Ascending aorta (tissue), 2 donors: ENCODE results near the gene MYMX. TPM values are rescaled to one million over a fixed set of nuclear protein-coding genes. Genes with fewer than 3 reads are reported as not detected.
"Not testable (repeated sequence)": the region's sequence is repeated elsewhere in the genome, so short reads cannot be mapped to it uniquely, and the experiment has no call there.

Source experiments
- DNase-seq, 2 donors: peaks; one replicate each; pipeline ENCODE4 v3.0.0-alpha.2; 2019; ENCODE audit warnings: low spot score in 2 of 2
- H3K27ac ChIP-seq, 2 donors: fragments of 200-600 bp; sonication (generic); one replicate each; pipeline ENCODE4 v1.5.1; 2016 to 2017; ENCODE audit warnings: mild to moderate bottlenecking in 1 of 2
- H3K27me3 ChIP-seq: fragments of 200-600 bp; sonication (generic); one replicate; pipeline ENCODE4 v1.5.1; 2017
- H3K36me3 ChIP-seq, 2 donors: fragments of 200-600 bp; sonication (generic); one replicate each; pipeline ENCODE4 v1.5.1; 2016
- H3K4me1 ChIP-seq, 2 donors: fragments of 200-600 bp; sonication (generic); one replicate each; pipeline ENCODE4 v1.5.1; 2016 to 2017; ENCODE audit warnings: mild to moderate bottlenecking in 1 of 2
- H3K4me3 ChIP-seq, 2 donors: fragments of 200-600 bp; sonication (generic); one replicate each; pipeline ENCODE4 v1.5.1; 2016 to 2017; ENCODE audit warnings: mild to moderate bottlenecking in 1 of 2
- H3K9me3 ChIP-seq, 2 donors: fragments of 200-600 bp; sonication (generic); one replicate each; pipeline ENCODE4 v1.5.1; 2016
- intact Hi-C: fragments of 100-400 bp; cut with DNase I; formaldehyde crosslinking; loops from one replicate; pipeline ENCODE4 v1.15.1; 2023
- total RNA-seq: library from RNA; depleted of rRNA; stranded (reverse); fragments of >200 nt; gene quantifications from one replicate; pipeline ENCODE4 v1.1.0, GENCODE V29; 2016
- TF ChIP-seq, protein P1 (sequence below), 3 experiments: fragments of 200-600 bp in 2 of 3; fragments of 450-650 bp in 1 of 3; sonication (generic) in 2 of 3; IDR thresholded peaks; one replicate each; pipeline ENCODE4 v1.5.1; 2016 to 2019; ENCODE audit warnings: antibody characterized with exemption in 3 of 3, mild to moderate bottlenecking in 1 of 3, moderate library complexity in 1 of 3

The MYMX gene
- total RNA-seq, 1 donor from 2014 or later: 13.9 TPM

DNA sequence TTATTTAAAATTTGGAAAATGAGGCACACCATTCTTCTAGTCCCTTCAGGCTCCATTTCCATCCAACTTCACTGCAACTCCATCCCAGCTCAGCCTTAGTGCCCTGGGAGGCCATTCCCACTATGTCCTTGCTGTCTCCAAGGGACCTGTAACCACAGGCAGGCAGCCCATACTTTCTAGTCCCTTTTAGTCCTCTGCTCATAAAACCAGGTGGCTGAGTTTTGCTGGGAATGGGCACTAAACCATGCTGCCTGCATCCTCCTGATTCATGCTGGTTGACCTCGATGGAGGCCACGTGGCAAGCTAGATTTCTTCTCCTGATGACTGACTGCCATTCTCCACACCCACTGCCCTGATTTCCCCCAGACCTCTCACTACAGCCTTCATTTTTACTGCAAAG is 27.5 kb upstream of the MYMX start:
- no peak for DNase-seq

DNA sequence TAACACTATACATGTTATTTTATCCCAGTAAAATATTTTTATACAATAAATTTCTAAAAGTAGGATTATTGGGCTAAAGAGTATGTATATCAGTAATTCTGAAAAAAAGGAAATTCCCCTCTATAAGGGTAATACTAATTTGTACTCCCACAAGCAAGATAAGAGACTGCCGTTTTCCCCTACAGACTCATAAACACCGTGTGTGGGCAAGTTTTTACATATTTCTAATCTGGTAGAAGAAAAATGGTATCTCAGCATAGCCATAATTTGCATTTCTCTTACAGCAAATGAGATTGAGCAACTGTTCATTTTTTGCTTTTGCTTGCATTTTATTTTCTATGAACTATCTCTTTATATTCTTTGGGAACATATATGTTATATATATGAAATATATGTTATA is 26.0 kb upstream of the MYMX start:
- no peaks in the 10 kb centered on the region for H3K36me3 ChIP-seq
- intact Hi-C loops: no loop called here
- no peak overlapping the region for H3K4me3 ChIP-seq
- no peak overlapping the region for H3K27ac ChIP-seq
- H3K4me1 ChIP-seq: no peaks in the 10 kb centered on the region
- TF ChIP-seq, protein P1, sequence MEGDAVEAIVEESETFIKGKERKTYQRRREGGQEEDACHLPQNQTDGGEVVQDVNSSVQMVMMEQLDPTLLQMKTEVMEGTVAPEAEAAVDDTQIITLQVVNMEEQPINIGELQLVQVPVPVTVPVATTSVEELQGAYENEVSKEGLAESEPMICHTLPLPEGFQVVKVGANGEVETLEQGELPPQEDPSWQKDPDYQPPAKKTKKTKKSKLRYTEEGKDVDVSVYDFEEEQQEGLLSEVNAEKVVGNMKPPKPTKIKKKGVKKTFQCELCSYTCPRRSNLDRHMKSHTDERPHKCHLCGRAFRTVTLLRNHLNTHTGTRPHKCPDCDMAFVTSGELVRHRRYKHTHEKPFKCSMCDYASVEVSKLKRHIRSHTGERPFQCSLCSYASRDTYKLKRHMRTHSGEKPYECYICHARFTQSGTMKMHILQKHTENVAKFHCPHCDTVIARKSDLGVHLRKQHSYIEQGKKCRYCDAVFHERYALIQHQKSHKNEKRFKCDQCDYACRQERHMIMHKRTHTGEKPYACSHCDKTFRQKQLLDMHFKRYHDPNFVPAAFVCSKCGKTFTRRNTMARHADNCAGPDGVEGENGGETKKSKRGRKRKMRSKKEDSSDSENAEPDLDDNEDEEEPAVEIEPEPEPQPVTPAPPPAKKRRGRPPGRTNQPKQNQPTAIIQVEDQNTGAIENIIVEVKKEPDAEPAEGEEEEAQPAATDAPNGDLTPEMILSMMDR (IDR thresholded peaks at IDR 0.05): no peak
- H3K9me3 ChIP-seq: no peaks in the 10 kb centered on the region
- no peaks in the 10 kb centered on the region for H3K27me3 ChIP-seq
- DNase-seq: no peak

More for the DNA sequence above, 27.5 kb upstream of the MYMX start:
- H3K9me3 ChIP-seq: no peaks in the 10 kb centered on the region
- H3K27ac ChIP-seq: no peak overlapping the region
- no peaks in the 10 kb centered on the region for H3K27me3 ChIP-seq
- no peak overlapping the region for H3K4me3 ChIP-seq
- TF ChIP-seq, protein P1 (IDR thresholded peaks at IDR 0.05): no peak
- H3K4me1 ChIP-seq: no peaks in the 10 kb centered on the region
- no peaks in the 10 kb centered on the region for H3K36me3 ChIP-seq
- intact Hi-C loops: no loop called here

DNA sequence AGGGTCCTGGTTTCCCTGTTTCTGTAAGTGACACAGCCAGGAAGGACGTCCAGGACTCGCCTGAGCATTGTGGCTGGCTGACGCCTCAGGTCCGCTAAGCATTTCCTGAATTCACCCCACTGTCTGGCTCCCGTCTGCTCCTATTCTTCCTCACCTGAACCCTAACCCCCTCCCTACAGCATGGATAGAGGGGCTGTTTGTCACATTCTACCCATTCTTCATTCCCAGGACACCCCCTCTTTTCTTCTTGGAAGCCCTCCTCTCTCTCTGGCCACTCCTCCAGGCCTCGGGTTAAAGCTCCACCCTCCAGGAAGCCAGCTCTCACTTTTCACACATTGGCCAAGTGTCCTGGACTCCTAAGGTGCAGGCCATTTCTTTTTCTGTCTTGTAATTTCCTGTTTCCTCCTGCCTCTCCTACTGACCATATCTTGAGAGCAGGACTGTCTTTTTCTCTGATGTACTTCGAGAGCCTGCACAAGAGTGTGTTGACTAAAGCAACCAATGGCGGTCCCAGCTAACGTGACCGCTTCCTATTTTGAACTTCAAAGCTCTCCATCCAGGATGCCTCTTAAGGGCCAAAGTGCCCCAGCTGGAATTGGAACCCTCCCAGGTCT is 24.2 kb upstream of the MYMX start:
- H3K27ac ChIP-seq: peak overlapping the region in 1 of 2 donors; percentile 8
- intact Hi-C loops: no loop called here
- no peaks in the 10 kb centered on the region for H3K9me3 ChIP-seq
- no peaks in the 10 kb centered on the region for H3K4me1 ChIP-seq
- TF ChIP-seq, protein P1 (IDR thresholded peaks at IDR 0.05): no peak
- no peaks in the 10 kb centered on the region for H3K36me3 ChIP-seq
- no peak for DNase-seq
- H3K27me3 ChIP-seq: no peaks in the 10 kb centered on the region
- H3K4me3 ChIP-seq: no peak overlapping the region

DNA sequence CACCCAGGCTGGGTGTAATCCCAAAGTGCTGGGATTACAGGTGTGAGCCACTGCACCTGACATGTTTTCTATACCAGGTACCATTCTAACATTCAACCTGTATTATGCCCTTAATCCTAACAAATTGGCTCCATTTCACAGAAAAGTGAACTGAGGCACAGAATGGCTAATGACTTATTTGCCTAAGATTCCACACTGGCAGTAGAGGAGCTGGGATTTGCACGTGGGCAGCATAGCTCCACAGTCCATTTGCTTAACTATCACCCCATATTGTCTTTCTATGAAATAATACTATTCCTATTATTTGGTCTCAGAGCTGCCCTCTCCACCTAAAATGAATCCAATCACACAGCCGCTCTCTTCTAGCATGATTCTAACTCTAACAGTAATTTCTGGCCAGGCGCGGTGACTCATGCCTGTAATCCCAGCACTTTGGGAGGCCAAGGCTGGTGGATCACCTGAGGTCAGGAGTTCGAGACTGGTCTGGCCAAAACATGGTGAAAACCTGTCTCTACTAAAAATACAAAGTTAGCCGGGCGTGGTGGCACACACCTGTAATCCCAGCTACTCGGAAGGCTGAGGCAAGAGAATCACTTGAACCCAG is 23.3 kb upstream of the MYMX start:
- no peaks in the 10 kb centered on the region for H3K27me3 ChIP-seq
- TF ChIP-seq, protein P1 (IDR thresholded peaks at IDR 0.05): no peak
- H3K36me3 ChIP-seq: no peaks in the 10 kb centered on the region
- no peaks in the 10 kb centered on the region for H3K9me3 ChIP-seq
- intact Hi-C loops: no loop called here
- H3K4me3 ChIP-seq: no peak overlapping the region
- no peak overlapping the region for H3K27ac ChIP-seq
- DNase-seq: no peak
- peaks cover 0 to 2% of the 10 kb centered on the region in 2 donors for H3K4me1 ChIP-seq

DNA sequence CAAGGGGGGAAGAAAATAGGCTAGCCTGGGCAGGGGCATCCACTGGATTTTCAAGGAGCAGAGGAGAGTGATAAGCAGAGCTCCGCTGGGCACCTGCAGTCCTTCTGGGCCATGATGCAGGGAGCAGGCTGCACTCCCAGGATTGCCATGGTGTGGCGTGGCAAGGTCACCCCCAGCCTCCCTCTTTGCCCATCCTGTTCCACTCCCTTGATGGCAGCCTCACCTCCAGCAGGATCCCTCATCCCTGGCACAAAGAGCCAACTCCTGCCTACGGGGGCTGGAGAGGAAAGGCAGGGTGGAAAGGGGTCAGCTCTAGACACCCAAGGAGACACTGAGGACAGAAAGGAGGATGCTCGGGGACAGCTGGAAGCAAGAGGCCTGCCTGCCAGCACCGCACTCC is 22.4 kb upstream of the MYMX start:
- peaks cover 0 to 7% of the 10 kb centered on the region in 2 donors for H3K4me1 ChIP-seq
- no peaks in the 10 kb centered on the region for H3K36me3 ChIP-seq
- no peak for DNase-seq
- H3K9me3 ChIP-seq: no peaks in the 10 kb centered on the region
- no peaks in the 10 kb centered on the region for H3K27me3 ChIP-seq
- intact Hi-C loops: no loop called here
- no peak overlapping the region for H3K27ac ChIP-seq
- TF ChIP-seq, protein P1 (IDR thresholded peaks at IDR 0.05): no peak
- H3K4me3 ChIP-seq: no peak overlapping the region

DNA sequence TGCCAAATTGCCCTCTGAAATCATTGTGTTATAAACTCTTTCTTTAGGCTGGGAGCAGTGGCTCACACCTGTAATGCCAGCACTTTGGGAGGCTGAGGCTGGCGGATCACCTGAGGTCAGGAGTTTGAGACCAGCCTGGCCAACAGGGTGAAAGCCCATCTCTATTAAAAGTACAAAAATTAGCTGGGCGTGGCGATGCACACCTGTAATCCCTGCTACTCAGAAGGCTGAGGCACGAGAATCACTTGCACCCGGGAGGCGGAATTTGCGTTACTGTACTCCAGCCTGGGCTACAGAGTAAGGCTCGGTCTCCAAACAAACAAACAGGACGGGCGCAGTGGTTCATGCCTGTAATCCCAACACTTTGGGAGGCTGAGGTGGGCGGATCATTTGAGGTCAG is 20.4 kb upstream of the MYMX start:
- intact Hi-C loops, H3K4me1 ChIP-seq, DNase-seq: not testable (repeated sequence)

More for the DNA sequence above, 20.4 kb upstream of the MYMX start:
- not testable (repeated sequence) for H3K4me3 ChIP-seq, H3K27ac ChIP-seq, H3K9me3 ChIP-seq, H3K27me3 ChIP-seq, H3K36me3 ChIP-seq
